SJCRH30 (cell line): ENCODE data around the gene ACTR3C. TPM values are rescaled to one million over a fixed set of nuclear protein-coding genes. Genes with fewer than 3 reads are reported as not detected.

Source experiments
- DNase-seq, 2 experiments: peaks; one replicate each; pipeline ENCODE4 v3.0.0-alpha.2; 2015 to 2020
- H3K27ac ChIP-seq: fragments of 250-450 bp; sonication (Bioruptor Pico); 2 replicates; pipeline ENCODE4 v1.5.1; 2020; ENCODE audit warnings: mild to moderate bottlenecking, moderate library complexity
- H3K27me3 ChIP-seq: fragments of 250-450 bp; sonication (Bioruptor Pico); 2 replicates; pipeline ENCODE4 v1.5.1; 2020; ENCODE audit warnings: mild to moderate bottlenecking, moderate library complexity
- H3K36me3 ChIP-seq: fragments of 250-450 bp; sonication (Bioruptor Pico); 2 replicates; pipeline ENCODE4 v1.5.1; 2020; ENCODE audit warnings: mild to moderate bottlenecking, moderate library complexity
- H3K4me1 ChIP-seq: fragments of 250-450 bp; sonication (Bioruptor Pico); 2 replicates; pipeline ENCODE4 v1.5.1; 2020; ENCODE audit warnings: mild to moderate bottlenecking, moderate library complexity
- H3K4me3 ChIP-seq: fragments of 250-450 bp; sonication (Bioruptor Pico); 2 replicates; pipeline ENCODE4 v1.5.1; 2020; ENCODE audit warnings: mild to moderate bottlenecking, moderate library complexity
- H3K9me3 ChIP-seq: fragments of 250-450 bp; sonication (Bioruptor Pico); replicated peaks from 2 replicates; pipeline ENCODE4 v1.5.1; 2020; ENCODE audit warnings: mild to moderate bottlenecking, moderate library complexity
- total RNA-seq: library from RNA; depleted of rRNA; stranded (reverse); fragments of >200 nt; shearing (Covaris generic); gene quantifications from 2 replicates; pipeline ENCODE4 v1.2.3, GENCODE V29; 2014

ACTR3C gene
- total RNA-seq, 1 experiment from 2014 or later, result 4.6 TPM

DNA sequence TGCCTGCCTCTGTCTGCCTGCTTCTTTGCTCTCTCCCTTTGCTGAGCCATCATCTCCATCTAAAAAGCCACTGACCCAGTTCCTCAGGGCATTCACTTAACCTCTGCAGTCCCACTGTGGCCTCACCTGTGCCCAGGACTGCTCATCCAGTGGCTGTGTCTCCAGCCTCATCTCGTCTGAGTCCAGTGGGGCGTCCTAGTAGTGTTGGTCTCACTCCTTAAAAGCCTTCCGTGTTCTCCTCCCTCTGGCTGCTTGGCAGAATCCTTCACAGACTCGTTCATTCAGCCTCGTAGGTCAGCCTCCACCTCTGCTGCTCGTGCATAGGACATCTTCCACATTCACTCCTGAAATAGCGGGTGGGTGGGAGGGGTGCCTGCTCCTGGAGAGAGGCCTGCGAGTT, 10.8 kb upstream of the ACTR3C start:
- Histone ChIP-seq H3K9me3 (no peaks in the 10 kb centered on the region), H3K27me3 (no peaks in the 10 kb centered on the region), H3K4me1 (peaks cover 25% of the 10 kb centered on the region), H3K27ac (no peak overlapping the region), H3K36me3 (no peaks in the 10 kb centered on the region), H3K4me3 (no peak overlapping the region)
- no peak for DNase-seq

DNA sequence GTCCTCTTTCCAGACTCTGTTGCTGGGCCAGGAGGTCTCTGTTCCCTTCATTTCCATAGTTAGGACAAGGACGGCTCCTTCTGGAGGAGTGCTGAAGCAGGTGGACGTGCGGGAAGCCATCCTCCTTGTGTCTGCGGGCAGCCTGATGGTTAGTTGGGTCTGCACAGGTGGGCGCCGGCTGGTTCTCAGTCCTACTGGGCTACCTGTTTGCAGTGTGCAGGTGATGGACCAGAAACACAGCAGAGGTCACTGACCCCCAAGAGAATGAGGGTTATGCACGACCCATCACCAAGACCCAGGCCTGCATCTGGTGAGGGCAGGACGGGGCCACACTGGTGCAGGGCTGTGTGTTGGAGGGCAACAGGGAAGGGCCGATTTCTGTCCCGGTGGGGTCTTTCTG, 10.3 kb upstream of the ACTR3C start:
- no peaks in the 10 kb centered on the region for H3K36me3 ChIP-seq
- H3K27ac ChIP-seq, result no peak overlapping the region
- peaks cover 28% of the 10 kb centered on the region for H3K4me1 ChIP-seq
- no peaks in the 10 kb centered on the region for H3K9me3 ChIP-seq
- H3K27me3 ChIP-seq, result no peaks in the 10 kb centered on the region
- H3K4me3 ChIP-seq, result no peak overlapping the region
- no peak for DNase-seq

DNA sequence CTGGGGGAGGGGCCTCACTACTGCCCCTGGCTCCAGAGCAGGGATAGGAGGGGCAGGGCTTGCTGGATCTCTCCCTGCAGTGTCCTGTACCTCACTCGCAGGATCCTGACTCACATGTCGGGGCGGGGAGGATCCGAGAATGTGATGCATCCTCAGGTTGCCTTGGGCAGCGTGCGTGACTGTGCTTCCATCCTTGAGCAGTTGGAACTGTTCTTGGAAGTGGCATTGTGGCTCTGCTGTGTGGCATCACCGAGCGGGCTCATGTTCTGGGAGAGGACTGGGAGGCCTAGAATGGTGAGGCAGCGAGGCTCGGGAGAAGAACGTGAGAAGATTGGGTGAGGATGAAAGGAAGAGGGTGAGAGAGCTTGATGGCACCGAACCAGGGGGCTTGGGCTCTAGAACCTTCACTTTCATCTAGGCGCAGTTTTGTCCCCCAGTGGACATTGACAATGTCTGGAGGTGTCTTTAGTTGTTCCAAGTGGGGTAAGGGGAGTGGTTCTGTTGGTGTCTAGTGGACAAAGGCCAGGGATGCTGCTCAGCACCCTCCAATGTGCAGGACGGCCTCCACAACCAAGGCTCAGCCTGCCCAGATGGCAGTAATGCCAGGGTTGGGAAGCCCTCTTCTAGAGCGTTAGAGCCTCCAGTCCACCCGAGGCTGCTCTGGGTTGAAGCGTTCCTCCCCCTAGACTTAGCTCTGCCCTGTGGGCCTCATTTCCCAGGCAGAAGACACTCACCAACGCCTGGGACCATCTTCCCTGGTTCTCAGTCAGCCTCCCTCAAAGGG, 9.7 kb upstream of the ACTR3C start:
- Histone ChIP-seq H3K27ac (no peak overlapping the region), H3K4me1 (peaks cover 25% of the 10 kb centered on the region), H3K27me3 (no peaks in the 10 kb centered on the region), H3K9me3 (no peaks in the 10 kb centered on the region), H3K4me3 (no peak overlapping the region), H3K36me3 (no peaks in the 10 kb centered on the region)
- no peak for DNase-seq

DNA sequence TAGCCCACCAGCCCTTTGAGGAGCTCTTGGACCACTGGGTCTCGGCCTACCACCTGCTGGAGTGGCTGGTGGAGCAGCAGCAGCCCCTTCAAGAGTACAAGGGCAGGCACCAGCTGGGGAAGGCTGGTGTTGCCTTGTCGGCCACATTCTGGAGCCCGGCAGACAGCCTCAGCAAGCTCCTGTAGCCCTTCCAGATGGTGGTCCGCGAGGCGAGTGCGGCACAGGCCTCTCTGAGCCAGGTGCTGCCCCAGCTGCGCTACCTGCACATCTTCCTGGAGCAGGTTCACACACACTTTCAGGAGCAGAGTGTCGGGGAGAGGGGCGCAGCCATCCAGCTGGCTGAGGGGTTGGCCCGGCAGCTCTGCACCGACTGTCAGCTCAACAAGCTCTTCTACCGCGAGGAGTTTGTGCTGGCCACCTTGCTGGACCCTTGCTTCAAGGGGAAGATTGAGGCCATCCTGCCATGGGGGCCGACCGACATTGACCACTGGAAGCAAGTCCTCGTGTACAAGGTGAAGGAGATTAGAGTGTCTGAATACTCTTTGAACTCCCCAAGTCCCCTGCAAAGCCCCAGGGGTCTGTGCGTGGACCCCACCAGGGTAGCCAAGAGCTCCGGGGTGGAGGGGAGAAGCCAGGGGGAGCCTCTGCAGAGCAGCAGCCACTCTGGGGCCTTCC, 7.0 kb upstream of the ACTR3C start:
- Histone ChIP-seq H3K27ac (peak overlapping the region; percentile 48), H3K9me3 (no peaks in the 10 kb centered on the region)
- no peak for DNase-seq

DNA sequence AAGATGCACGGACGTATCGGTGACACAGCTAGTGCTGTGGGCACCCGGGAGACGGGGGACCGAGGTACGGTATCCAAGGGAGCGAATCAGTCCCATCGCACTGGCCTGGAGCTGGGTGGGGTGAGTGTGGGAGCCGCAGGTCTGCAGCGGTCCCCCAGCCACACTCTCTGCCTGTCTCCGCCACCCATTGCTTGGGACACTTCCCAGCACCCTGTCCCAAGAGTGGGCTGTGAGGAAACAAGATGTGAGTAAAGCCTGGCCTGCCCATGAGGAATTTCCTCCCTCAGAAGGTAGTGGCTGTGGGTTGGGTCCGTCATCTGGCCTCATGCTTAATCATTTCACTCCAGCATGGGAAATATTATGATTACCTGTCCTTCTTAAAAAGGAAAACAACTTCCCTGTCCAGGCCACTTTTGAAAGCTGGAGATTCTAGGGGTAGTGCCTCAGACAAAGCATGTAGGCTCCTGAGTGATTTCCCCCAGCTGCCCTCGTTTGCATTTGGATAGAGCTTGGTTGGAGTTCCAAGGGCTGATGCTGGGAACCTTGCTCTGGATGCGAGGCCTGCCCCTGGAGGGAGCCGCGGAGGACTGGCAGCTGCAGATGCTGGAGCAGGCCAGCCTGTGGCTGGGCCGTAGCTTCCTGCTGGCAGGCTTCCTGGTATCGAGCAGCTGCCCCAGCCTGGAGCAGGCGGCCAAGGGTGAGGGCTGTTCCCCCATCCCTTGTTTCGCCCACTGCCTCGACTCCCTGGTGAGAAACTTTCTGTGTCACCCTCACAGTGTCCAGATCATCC, 6.2 kb upstream of the ACTR3C start:
- Histone ChIP-seq H3K4me1 (peaks cover 21% of the 10 kb centered on the region), H3K27ac (peak overlapping the region; percentile 48), H3K36me3 (no peaks in the 10 kb centered on the region), H3K4me3 (no peak overlapping the region), H3K27me3 (no peaks in the 10 kb centered on the region), H3K9me3 (no peaks in the 10 kb centered on the region)
- DNase-seq, result peak; percentile 91 to 92

More for the DNA sequence above, 7.0 kb upstream of the ACTR3C start:
- H3K4me1 ChIP-seq, result peaks cover 17% of the 10 kb centered on the region
- H3K4me3 ChIP-seq, result no peak overlapping the region
- H3K36me3 ChIP-seq, result no peaks in the 10 kb centered on the region
- H3K27me3 ChIP-seq, result no peaks in the 10 kb centered on the region

DNA sequence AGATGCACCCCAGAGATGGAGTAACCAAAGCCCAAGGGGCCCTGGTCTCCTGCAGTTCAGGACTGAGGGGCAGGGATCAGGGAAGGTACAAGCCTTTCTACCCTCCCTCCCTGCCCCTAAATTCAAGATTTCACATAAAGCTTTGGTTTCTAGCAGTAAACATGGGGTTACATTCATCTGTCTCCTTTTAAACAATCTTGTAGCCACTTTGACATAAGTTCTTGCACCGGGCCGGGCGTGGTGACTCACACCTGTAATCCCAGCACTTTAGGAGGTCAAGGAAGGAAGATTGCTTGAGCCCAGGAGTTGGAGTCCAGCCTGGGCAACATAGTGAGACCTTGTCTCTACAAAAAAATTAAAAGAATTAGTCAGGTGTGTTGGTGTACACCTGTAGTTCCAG, 4.0 kb upstream of the ACTR3C start:
- H3K4me1 ChIP-seq, result peaks cover 29% of the 10 kb centered on the region

DNA sequence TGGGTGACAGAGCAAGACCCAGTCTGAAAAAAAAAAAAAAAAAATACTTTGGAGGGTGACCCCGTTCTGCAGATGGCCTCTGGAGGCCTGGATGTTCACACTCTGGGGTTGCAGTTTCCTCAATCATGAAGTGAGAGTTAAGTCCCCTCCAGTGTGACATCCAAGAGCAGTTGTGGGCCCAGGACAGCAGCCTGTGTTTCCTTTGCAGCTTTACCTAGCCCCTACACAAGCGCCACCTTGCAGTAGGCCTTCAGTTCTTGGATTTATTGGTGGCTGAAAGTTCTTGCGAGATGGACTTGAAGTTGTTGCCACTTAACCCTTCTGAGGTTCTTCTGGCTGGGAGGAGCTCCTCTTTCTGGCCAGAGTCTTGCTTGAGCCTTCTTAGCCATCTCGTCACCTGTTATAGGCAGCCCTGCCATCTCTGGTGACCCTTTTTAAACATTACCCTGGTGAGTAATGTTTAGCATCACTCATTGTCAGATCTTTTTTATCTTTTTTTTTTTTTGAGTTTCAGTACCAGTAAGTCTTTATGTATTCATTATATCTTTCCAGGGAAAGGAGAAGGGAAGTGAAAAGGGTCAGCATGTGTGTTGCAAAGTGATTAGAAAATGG, 3.4 kb upstream of the ACTR3C start:
- H3K9me3 ChIP-seq, result no peaks in the 10 kb centered on the region
- H3K4me3 ChIP-seq, result no peak overlapping the region
- H3K4me1 ChIP-seq, result peaks cover 29% of the 10 kb centered on the region
- DNase-seq, result no peak
- H3K36me3 ChIP-seq, result no peaks in the 10 kb centered on the region
- no peak overlapping the region for H3K27ac ChIP-seq
- H3K27me3 ChIP-seq, result no peaks in the 10 kb centered on the region

More for the DNA sequence above, 4.0 kb upstream of the ACTR3C start:
- Histone ChIP-seq H3K36me3 (no peaks in the 10 kb centered on the region), H3K9me3 (no peaks in the 10 kb centered on the region), H3K4me3 (no peak overlapping the region), H3K27ac (no peak overlapping the region), H3K27me3 (no peaks in the 10 kb centered on the region)
- no peak for DNase-seq

DNA sequence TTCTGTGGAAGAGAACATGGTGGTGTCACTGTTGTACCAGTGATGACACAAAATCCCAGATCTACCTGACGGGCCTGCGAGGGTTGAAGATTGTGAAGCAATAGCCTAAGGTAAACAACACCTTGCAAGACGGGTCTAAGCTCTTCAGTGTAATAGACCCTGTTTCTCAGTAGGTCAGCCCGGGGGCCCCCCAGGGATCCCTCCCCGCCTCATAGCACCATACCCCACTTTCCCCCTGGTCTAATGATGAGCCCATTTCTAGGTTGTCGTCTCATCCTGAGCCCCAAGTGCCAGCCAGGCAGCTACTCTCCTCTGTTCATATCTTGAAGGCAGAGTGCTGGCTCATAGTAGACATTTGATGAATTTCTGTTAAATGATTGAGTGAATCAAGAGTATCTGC, 2.6 kb upstream of the ACTR3C start:
- H3K36me3 ChIP-seq, result no peaks in the 10 kb centered on the region
- peaks cover 33% of the 10 kb centered on the region for H3K4me1 ChIP-seq
- no peak overlapping the region for H3K4me3 ChIP-seq
- H3K27me3 ChIP-seq, result no peaks in the 10 kb centered on the region
- no peaks in the 10 kb centered on the region for H3K9me3 ChIP-seq
- H3K27ac ChIP-seq, result no peak overlapping the region
- DNase-seq, result no peak

DNA sequence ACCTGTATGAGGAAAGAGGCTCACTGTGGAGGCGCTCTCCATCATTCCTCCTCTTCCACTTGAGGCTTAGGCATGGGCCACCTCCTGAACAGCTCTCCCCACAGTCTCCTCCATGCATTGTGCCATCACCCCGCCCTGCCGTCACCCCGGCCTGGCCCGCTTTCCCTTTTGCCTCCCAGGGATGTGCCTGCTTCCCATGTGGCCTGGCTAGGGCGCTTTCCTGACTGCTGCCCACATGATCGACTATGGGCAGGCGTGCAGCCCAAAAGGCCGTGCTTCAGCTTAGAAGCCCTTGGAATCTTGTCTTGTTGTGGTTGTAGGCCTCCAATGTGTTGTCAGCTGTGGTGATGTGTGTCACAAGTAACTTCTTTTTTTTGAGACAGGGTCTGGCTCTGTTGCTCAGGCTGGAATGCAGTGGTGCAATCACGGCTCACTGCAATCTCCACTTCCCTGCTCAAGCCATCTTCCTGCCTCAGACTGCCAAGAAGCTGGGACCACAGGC, 1.8 kb upstream of the ACTR3C start:
- H3K4me1 ChIP-seq, result peaks cover 38% of the 10 kb centered on the region
- no peak overlapping the region for H3K27ac ChIP-seq
- no peaks in the 10 kb centered on the region for H3K36me3 ChIP-seq
- DNase-seq, result no peak
- H3K27me3 ChIP-seq, result no peaks in the 10 kb centered on the region
- H3K9me3 ChIP-seq, result no peaks in the 10 kb centered on the region
- no peak overlapping the region for H3K4me3 ChIP-seq

DNA sequence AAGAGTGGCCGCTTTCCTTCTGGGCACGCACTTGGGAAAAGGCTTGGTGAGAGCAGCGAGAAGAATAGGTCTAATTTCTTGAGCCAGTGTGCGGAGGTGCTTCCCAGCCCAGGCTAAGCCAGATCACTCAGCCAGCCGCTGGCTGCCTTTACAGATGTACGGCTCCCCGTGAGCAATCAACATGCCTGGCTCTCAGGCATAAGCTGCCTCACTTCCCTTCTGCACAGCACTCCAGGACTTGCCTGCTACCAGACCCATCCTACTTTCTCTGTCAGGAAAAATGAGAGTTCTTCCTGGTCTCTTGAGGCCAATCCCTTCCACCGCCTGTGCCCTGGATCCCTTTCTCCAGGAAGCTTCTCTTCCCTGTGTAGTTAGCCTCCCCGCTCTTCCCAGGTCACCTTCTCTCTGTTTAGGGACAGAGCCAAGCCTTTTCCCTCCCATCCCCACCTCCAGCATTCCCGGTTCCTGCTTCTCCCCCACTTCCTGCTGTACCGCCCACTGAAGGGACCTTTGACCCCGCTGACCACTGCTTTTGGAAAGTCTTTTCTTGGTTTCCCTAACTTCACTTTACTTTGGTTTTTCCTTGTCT, 1.1 kb upstream of the ACTR3C start:
- Histone ChIP-seq H3K4me1 (peaks cover 33% of the 10 kb centered on the region), H3K9me3 (no peaks in the 10 kb centered on the region), H3K4me3 (no peak overlapping the region), H3K27ac (no peak overlapping the region), H3K27me3 (no peaks in the 10 kb centered on the region), H3K36me3 (no peaks in the 10 kb centered on the region)
- DNase-seq, result no peak

DNA sequence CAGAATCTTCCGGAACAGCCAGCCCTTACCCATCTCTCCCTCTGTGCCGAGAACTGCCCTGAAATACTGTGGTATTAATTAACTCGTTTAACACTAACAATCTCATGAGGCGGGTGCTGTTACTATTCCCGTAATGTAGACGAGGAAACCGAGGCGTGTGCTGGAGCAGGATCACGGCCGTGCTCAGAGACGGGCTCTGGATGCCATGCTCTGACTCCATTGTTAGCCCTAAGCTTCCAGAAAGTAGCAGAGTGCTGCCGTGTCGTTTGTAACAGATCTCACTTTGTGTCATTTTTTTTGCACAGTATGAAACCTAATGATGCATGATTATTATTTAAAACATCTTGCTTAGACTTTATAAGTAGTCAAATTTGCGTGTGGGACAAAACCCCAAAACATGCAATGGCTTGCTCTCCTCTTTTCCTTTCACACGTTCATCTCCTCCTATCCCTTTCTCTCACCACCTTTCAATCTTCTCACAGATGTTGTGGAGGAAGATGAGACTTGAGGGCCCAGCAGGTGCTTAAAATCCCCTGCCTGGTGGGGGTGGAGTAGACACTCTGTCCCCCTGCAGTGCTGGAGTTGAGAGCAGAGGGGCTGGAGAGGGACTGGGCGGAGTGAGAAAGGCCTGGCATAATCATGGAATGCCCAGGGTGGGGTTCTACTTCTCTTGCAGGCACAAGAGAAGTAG, 482 bp upstream of the ACTR3C start:
- Histone ChIP-seq H3K4me1 (peaks cover 26% of the 10 kb centered on the region), H3K4me3 (no peak overlapping the region), H3K36me3 (no peaks in the 10 kb centered on the region), H3K9me3 (no peaks in the 10 kb centered on the region), H3K27me3 (no peaks in the 10 kb centered on the region), H3K27ac (no peak overlapping the region)
- no peak for DNase-seq

DNA sequence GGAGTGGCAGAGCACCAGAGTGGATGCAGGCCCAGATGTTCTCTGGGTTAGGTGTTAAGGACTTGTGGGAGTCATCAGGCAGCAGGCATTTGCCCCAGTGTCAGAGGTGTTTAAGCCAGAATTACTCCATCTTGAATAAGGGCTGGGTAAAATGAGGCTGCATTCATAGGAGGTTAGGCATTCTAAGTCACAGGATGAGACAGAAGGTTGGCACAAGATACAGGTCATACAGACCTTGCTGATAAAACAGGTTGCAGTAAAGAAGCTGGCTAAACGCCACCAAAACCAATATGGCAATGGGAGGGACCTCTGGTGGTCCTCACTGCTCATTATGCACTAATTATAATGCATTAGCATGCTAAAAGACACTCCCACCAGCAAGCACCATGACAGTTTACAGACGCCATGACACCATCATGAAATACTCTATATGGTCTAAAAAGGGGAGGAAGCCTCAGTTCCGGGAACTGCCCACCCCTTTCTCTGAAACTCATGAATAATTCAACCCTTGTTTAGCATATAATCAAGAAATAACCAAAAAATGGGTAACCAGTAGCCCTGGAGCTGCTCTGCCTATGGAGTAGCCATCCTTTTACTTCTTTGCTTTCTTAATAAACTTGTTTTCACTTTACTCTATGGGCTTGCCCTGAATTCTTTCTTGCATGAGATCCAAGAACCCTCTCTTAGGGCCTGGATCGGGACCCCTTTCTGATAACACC, 1.1 kb downstream of the ACTR3C start:
- no peaks in the 10 kb centered on the region for H3K36me3 ChIP-seq
- no peak for DNase-seq
- no peaks in the 10 kb centered on the region for H3K27me3 ChIP-seq
- peaks cover 23% of the 10 kb centered on the region for H3K4me1 ChIP-seq
- H3K27ac ChIP-seq, result no peak overlapping the region
- no peak overlapping the region for H3K4me3 ChIP-seq
- no peaks in the 10 kb centered on the region for H3K9me3 ChIP-seq

DNA sequence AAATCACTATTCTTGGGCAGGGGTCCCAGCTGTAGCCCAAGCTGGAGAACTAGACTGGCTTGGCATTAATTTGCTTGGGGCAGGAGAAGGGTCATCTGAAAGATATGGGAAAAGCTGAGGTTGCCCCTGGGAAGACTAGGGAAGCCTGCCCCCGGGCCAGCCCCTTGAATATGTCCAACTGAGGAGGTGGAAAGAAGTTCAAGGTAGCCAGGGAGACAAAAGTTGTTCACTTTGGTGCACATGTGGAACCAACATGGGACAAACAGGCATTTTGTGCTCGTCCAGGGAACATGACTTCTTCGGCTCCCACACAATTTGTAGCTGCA, 1.6 kb downstream of the ACTR3C start:
- H3K4me1 ChIP-seq, result peaks cover 23% of the 10 kb centered on the region
- H3K27me3 ChIP-seq, result no peaks in the 10 kb centered on the region
- DNase-seq, result no peak
- H3K36me3 ChIP-seq, result no peaks in the 10 kb centered on the region
- H3K9me3 ChIP-seq, result no peaks in the 10 kb centered on the region
- no peak overlapping the region for H3K4me3 ChIP-seq
- H3K27ac ChIP-seq, result no peak overlapping the region
